HepG2 (cell line): ENCODE results near the gene NGEF. TPM values are rescaled to one million over a fixed set of nuclear protein-coding genes. Genes with fewer than 3 reads are reported as not detected.
A peak's percentile ranks its signal among the peaks of the same experiment; 100 is the strongest.

Experiments used
- ARNT ChIP-seq: fragments of 450-650 bp; IDR thresholded peaks from 2 replicates; pipeline ENCODE4 v1.6.1; 2017
- ATRX ChIP-seq: sonication (generic); formaldehyde crosslinking; IDR thresholded peaks from 2 replicates; pipeline ENCODE4 v1.4.0; 2020; ENCODE audit warnings: missing genetic modification reagents, borderline replicate concordance
- ELK4 ChIP-seq: sonication (generic); formaldehyde crosslinking; IDR thresholded peaks from 2 replicates; pipeline ENCODE4 v1.9.0; 2021; ENCODE audit warnings: missing genetic modification reagents, borderline replicate concordance
- EZH2 ChIP-seq: conservative IDR thresholded peaks from 2 replicates; pipeline ENCODE4 v1.6.1; 2012; ENCODE audit warnings: mild to moderate bottlenecking, low read depth, low read length, moderate library complexity
- GABPA ChIP-seq, 2 experiments: IDR thresholded peaks; 2 replicates each; pipeline ENCODE4 v1.6.1; 2011 to 2016; ENCODE audit warnings: low read depth in 2 of 2, low read length in 1 of 2, missing biosample characterization in 1 of 2, missing genetic modification characterization in 1 of 2
- HNRNPL ChIP-seq: fragments of 200-400 bp; formaldehyde crosslinking; IDR thresholded peaks from 2 replicates; pipeline ENCODE4 v1.6.1; 2017; ENCODE audit warnings: mild to moderate bottlenecking, low read depth, low read length
- ISX ChIP-seq: sonication (generic); formaldehyde crosslinking; conservative IDR thresholded peaks from 2 replicates; pipeline ENCODE4 v1.5.0; 2020; ENCODE audit warnings: missing genetic modification reagents
- JUNB ChIP-seq: sonication (generic); formaldehyde crosslinking; IDR thresholded peaks from 2 replicates; pipeline ENCODE4 v1.8.0; 2022; ENCODE audit warnings: missing genetic modification reagents, mild to moderate bottlenecking, borderline replicate concordance
- NONO ChIP-seq, 2 experiments: fragments of 450-650 bp in 1 of 2; sonication (generic) in 1 of 2; formaldehyde crosslinking in 1 of 2; IDR thresholded peaks in 1 of 2; conservative IDR thresholded peaks in 1 of 2; 2 replicates each; pipeline versions ENCODE4 v1.6.1 to v1.8.0; 2017 to 2022; ENCODE audit warnings: mild to moderate bottlenecking in 1 of 2, missing genetic modification reagents in 1 of 2, moderate library complexity in 1 of 2
- NR3C1 ChIP-seq: sonication (generic); formaldehyde crosslinking; IDR thresholded peaks from 2 replicates; pipeline ENCODE4 v1.4.0; 2020; ENCODE audit warnings: missing genetic modification reagents
- RXRB ChIP-seq: IDR thresholded peaks from 2 replicates; pipeline ENCODE4 v1.6.1; 2016; ENCODE audit warnings: borderline replicate concordance, missing genetic modification reagents, missing compliant biosample characterization
- SMARCC2 ChIP-seq: fragments of 450-650 bp; IDR thresholded peaks from 2 replicates; pipeline ENCODE4 v1.6.1; 2017; ENCODE audit warnings: antibody characterized with exemption, mild to moderate bottlenecking
- SP140L ChIP-seq: sonication (generic); formaldehyde crosslinking; IDR thresholded peaks from 2 replicates; pipeline ENCODE4 v1.4.0; 2020; ENCODE audit warnings: missing genetic modification reagents, borderline replicate concordance
- TBL1XR1 ChIP-seq: fragments of 150-350 bp; IDR thresholded peaks from 2 replicates; pipeline ENCODE4 v1.6.1; 2014; ENCODE audit warnings: borderline replicate concordance, low read length; ENCODE audit not compliant: partially characterized antibody
- ZBTB21 ChIP-seq: sonication (generic); formaldehyde crosslinking; IDR thresholded peaks from 2 replicates; pipeline ENCODE4 v1.4.0; 2020; ENCODE audit warnings: missing genetic modification reagents
- ZBTB39 ChIP-seq: sonication (generic); formaldehyde crosslinking; IDR thresholded peaks from 2 replicates; pipeline ENCODE4 v1.5.0; 2020; ENCODE audit warnings: missing genetic modification reagents
- ZEB1 ChIP-seq: IDR thresholded peaks from 2 replicates; pipeline ENCODE4 v1.6.1; 2012; ENCODE audit warnings: mild to moderate bottlenecking, low read depth, inconsistent platforms; ENCODE audit not compliant: insufficient replicate concordance
- ZFP82 ChIP-seq: sonication (generic); formaldehyde crosslinking; IDR thresholded peaks from 2 replicates; pipeline ENCODE4 v1.5.1; 2020; ENCODE audit warnings: mild to moderate bottlenecking, missing genetic modification reagents, borderline replicate concordance
- ZNF225 ChIP-seq: sonication (generic); formaldehyde crosslinking; IDR thresholded peaks from 2 replicates; pipeline ENCODE4 v1.4.0; 2020; ENCODE audit warnings: mild to moderate bottlenecking, missing genetic modification reagents
- ZNF33B ChIP-seq: sonication (generic); formaldehyde crosslinking; IDR thresholded peaks from 2 replicates; pipeline ENCODE4 v1.5.1; 2020; ENCODE audit warnings: mild to moderate bottlenecking, missing genetic modification reagents
- ZNF414 ChIP-seq: sonication (generic); formaldehyde crosslinking; IDR thresholded peaks from 2 replicates; pipeline ENCODE4 v1.5.0; 2020; ENCODE audit warnings: missing genetic modification reagents
- ZNF496 ChIP-seq: sonication (generic); formaldehyde crosslinking; IDR thresholded peaks from 2 replicates; pipeline ENCODE4 v1.8.1; 2023; ENCODE audit warnings: mild to moderate bottlenecking, moderate library complexity, missing genetic modification reagents; ENCODE audit not compliant: insufficient replicate concordance
- ZNF552 ChIP-seq: sonication (generic); formaldehyde crosslinking; IDR thresholded peaks from 2 replicates; pipeline ENCODE4 v1.9.0; 2022; ENCODE audit warnings: missing genetic modification reagents, mild to moderate bottlenecking, borderline replicate concordance
- polyA plus RNA-seq, 8 experiments: library from polyadenylated mRNA; depleted of rRNA in 3 of 8; stranded (reverse) in 7 of 8; unstranded in 1 of 8; fragments of >200 nt; fragmentation: Illumina TruSeq in 4 of 8; extraction: Trizol in 4 of 8; gene quantifications; 2 replicates each; pipeline versions ENCODE4 v1.2.1 to v1.2.3, GENCODE V29; 2011 to 2016; ENCODE audit warnings: low read depth in 4 of 8, missing spikeins in 1 of 8, mixed read lengths in 1 of 8; ENCODE audit not compliant: insufficient read depth in 1 of 8
- total RNA-seq, 5 experiments: library from RNA; depleted of rRNA; stranded (reverse); fragments of >200 nt; fragmentation: Illumina TruSeq; extraction: Trizol; gene quantifications; 2 replicates each; pipeline ENCODE4 v1.2.3, GENCODE V29; 2016; ENCODE audit warnings: low read depth in 1 of 5

NGEF gene
- total and polyA plus RNA-seq, 2 of the 13 experiments (the other 11 are each of a cell fraction or from before 2014, with no cell fraction given), result 14.4 to 36.9 TPM

- TF ChIP-seq NONO (IDR thresholded peaks at IDR 0.05), result no peak
- peak; percentile 89 for TF ChIP-seq NONO (CRISPR knock-in tag; conservative IDR thresholded peaks at IDR 0.05)
- no peak for TF ChIP-seq EZH2
- TF ChIP-seq GABPA (IDR thresholded peaks at IDR 0.05; ENCODE audit: low read depth, low read length), result no peak
- TF ChIP-seq GABPA (CRISPR knock-in tag; IDR thresholded peaks at IDR 0.05; ENCODE audit: low read depth), result peak; percentile 53; the same call in 1 of the 2 replicates
- peak; percentile 26 for TF ChIP-seq TBL1XR1
- peak; percentile 79 for TF ChIP-seq HNRNPL
- TF ChIP-seq ARNT, result no peak
- no peak for TF ChIP-seq JUNB (CRISPR knock-in tag)
- no peak for TF ChIP-seq ATRX (CRISPR knock-in tag)
- TF ChIP-seq NR3C1 (CRISPR knock-in tag), result no peak
- TF ChIP-seq ISX, result no peak
- no peak for TF ChIP-seq ZNF225
- TF ChIP-seq ZNF496 (CRISPR knock-in tag), result no peak
- no peak for TF ChIP-seq ZNF414 (CRISPR knock-in tag)
- no peak for TF ChIP-seq ELK4 (CRISPR knock-in tag)
- no peak for TF ChIP-seq ZBTB21 (CRISPR knock-in tag)
- peak; percentile 75; the same call in 1 of the 2 replicates for TF ChIP-seq RXRB (CRISPR knock-in tag)
- TF ChIP-seq ZNF33B (CRISPR knock-in tag), result no peak
- TF ChIP-seq ZBTB39, result no peak
- peak; percentile 27 for TF ChIP-seq ZEB1
- 0 out of 2 replicates have a peak, but pooled peaks have one; percentile 39 for TF ChIP-seq ZNF552
- no peak; the same call in 1 of the 2 replicates for TF ChIP-seq SP140L (CRISPR knock-in tag)
- no peak for TF ChIP-seq ZFP82 (CRISPR knock-in tag)
- TF ChIP-seq SMARCC2, result no peak
Measured at GRCh38 chr2:233061591-233062450, 48.8 kb upstream of the NGEF start (continued).
